SU-DHL-6 (cell line): ENCODE data around the gene COL21A1.

Experiments used
- H2AFZ ChIP-seq: fragments of 200-600 bp; sonication (generic); 2 replicates; pipeline ENCODE4 v1.6.1; 2014; ENCODE audit warnings: low read depth, mild to moderate bottlenecking, moderate library complexity, mixed read lengths, antibody characterized with exemption, low read length; ENCODE audit not compliant: severe bottlenecking
- H3F3A ChIP-seq: fragments of 200-600 bp; shearing (Covaris generic); 2 replicates; pipeline ENCODE4 v1.6.0; 2016; ENCODE audit warnings: antibody characterized with exemption, mild to moderate bottlenecking; ENCODE audit not compliant: insufficient read depth
- H3K27ac ChIP-seq: fragments of 200-600 bp; sonication (generic); 2 replicates; pipeline ENCODE4 v1.5.1; 2016; ENCODE audit warnings: low read depth, mild to moderate bottlenecking, low read length, moderate library complexity, mixed read lengths
- H3K27me3 ChIP-seq: fragments of 200-600 bp; sonication (generic), shearing (Covaris generic); 2 replicates; pipeline ENCODE4 v1.6.0; 2014; ENCODE audit warnings: mild to moderate bottlenecking, low read length
- H3K36me3 ChIP-seq: fragments of 200-600 bp; sonication (generic); 2 replicates; pipeline ENCODE4 v1.6.1; 2014; ENCODE audit warnings: mild to moderate bottlenecking, low read length, mixed read lengths
- H3K4me2 ChIP-seq: fragments of 300-600, 200-600 bp; shearing (Covaris generic), sonication (generic); 2 replicates; pipeline ENCODE4 v1.6.0; 2014; ENCODE audit warnings: low read length, low read depth, mild to moderate bottlenecking; ENCODE audit not compliant: poor library complexity, severe bottlenecking
- H3K4me3 ChIP-seq: fragments of 200-600 bp; sonication (generic); 2 replicates; pipeline ENCODE4 v1.5.1; 2014; ENCODE audit warnings: antibody characterized with exemption, low read length, mild to moderate bottlenecking, mixed read lengths; ENCODE audit not compliant: insufficient read depth, poor library complexity, severe bottlenecking
- H3K79me2 ChIP-seq: fragments of 200-600 bp; sonication (generic); 2 replicates; pipeline ENCODE4 v1.6.1; 2014; ENCODE audit warnings: mild to moderate bottlenecking, low read length, moderate library complexity; ENCODE audit not compliant: insufficient read depth
- H3K9ac ChIP-seq: fragments of 200-600 bp; sonication (generic); 2 replicates; pipeline ENCODE4 v1.7.0; 2014; ENCODE audit warnings: mild to moderate bottlenecking, low read length
- H3K9me2 ChIP-seq: fragments of 200-600 bp; sonication (generic); replicated peaks from 2 replicates; pipeline ENCODE4 v1.6.1; 2014; ENCODE audit warnings: low read length; ENCODE audit not compliant: insufficient read depth
- H3K9me3 ChIP-seq: fragments of 200-600 bp; sonication (generic); 2 replicates; pipeline ENCODE4 v1.6.1; 2014; ENCODE audit warnings: low read length, mixed read lengths; ENCODE audit not compliant: insufficient read depth
- H4K20me1 ChIP-seq: fragments of 200-600 bp; sonication (generic); 2 replicates; pipeline ENCODE4 v1.6.1; 2014; ENCODE audit warnings: low read depth, mild to moderate bottlenecking, antibody characterized with exemption, low read length, moderate library complexity, mixed read lengths
- EZH2phosphoT487 ChIP-seq: fragments of 200-600 bp; sonication (generic), shearing (Covaris generic); conservative IDR thresholded peaks from 2 replicates; pipeline ENCODE4 v1.6.1; 2018; ENCODE audit warnings: mild to moderate bottlenecking, antibody characterized with exemption, low read length, moderate library complexity, mixed read lengths
- TF ChIP-seq, protein P1 (sequence below): fragments of 200-600 bp; sonication (generic); IDR thresholded peaks from one replicate; pipeline ENCODE4 v1.5.1; 2017; ENCODE audit warnings: antibody characterized with exemption, mild to moderate bottlenecking, low read length, moderate library complexity; ENCODE audit not compliant: insufficient read depth, poor library complexity, severe bottlenecking

The COL21A1 gene

DNA sequence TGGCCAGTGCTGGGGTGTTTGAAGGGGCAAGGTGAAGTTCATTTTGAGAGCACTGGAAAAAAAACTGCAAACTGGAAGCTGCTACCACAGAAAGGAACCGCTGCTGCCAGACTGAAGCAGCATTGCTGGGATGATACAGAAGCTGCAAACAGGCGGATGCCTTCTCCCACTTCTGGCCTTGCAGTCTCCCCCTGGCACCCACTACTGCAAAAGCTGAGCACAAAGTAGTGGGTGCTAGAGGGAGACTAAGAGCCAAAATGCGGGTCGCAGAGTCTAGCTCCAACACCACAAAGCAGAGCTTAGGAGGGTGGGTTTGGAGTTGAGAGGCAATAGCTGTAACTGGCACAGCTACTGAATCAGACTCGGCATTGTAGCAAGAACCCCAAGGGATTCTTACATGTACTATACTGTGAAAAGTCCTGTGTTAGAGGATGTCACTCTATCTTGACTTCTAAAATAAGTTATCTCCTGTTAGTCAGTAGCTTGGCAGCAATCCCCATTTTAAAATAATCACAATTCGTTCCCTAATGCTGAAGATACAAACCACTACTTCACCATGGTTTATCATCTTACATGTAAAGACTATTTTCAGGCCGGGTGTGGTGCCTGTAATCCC, 44.0 kb upstream of the COL21A1 start:
- Histone ChIP-seq H3K27me3 (no peaks in the 10 kb centered on the region), H3K9me2 (no peaks in the 10 kb centered on the region), H3K79me2 (no peaks in the 10 kb centered on the region), H3K36me3 (no peaks in the 10 kb centered on the region), H2AFZ (no peak overlapping the region), H4K20me1 (no peaks in the 10 kb centered on the region; the same call in 1 of the 2 replicates), H3K4me2 (no peak overlapping the region), H3K9me3 (no peaks in the 10 kb centered on the region), H3K9ac (no peak overlapping the region), H3K27ac (no peak overlapping the region), H3K4me3 (no peak overlapping the region), H3F3A (no peaks in the 10 kb centered on the region)
- no peak for TF ChIP-seq EZH2phosphoT487
- TF ChIP-seq, protein P1, sequence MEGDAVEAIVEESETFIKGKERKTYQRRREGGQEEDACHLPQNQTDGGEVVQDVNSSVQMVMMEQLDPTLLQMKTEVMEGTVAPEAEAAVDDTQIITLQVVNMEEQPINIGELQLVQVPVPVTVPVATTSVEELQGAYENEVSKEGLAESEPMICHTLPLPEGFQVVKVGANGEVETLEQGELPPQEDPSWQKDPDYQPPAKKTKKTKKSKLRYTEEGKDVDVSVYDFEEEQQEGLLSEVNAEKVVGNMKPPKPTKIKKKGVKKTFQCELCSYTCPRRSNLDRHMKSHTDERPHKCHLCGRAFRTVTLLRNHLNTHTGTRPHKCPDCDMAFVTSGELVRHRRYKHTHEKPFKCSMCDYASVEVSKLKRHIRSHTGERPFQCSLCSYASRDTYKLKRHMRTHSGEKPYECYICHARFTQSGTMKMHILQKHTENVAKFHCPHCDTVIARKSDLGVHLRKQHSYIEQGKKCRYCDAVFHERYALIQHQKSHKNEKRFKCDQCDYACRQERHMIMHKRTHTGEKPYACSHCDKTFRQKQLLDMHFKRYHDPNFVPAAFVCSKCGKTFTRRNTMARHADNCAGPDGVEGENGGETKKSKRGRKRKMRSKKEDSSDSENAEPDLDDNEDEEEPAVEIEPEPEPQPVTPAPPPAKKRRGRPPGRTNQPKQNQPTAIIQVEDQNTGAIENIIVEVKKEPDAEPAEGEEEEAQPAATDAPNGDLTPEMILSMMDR, result no peak

DNA sequence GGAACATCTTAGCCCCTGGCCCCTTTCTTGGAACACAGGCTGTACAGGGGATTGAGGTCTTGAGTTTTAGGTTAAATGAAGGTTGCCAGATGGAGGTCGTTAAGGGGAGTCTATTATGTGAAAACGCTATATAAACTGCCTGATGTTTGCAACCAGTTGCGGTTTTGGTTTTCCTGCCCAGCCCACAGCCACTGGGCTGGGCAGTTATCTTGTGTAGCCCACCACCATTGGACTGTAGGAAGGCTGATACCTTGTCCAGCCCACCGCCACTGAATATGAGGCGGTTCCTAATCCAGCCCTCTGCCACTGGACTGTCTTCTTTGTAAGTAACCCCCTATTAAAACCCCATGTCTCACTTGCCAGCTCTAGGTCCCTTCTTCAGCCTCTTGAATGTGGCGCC, 42.3 kb upstream of the COL21A1 start:
- no peaks in the 10 kb centered on the region for H3K79me2 ChIP-seq
- no peaks in the 10 kb centered on the region for H3K27me3 ChIP-seq
- no peaks in the 10 kb centered on the region for H3F3A ChIP-seq
- no peak overlapping the region for H3K27ac ChIP-seq
- TF ChIP-seq, protein P1, result no peak
- no peak for TF ChIP-seq EZH2phosphoT487
- no peak overlapping the region for H2AFZ ChIP-seq
- no peak overlapping the region for H3K4me3 ChIP-seq
- H3K36me3 ChIP-seq, result no peaks in the 10 kb centered on the region
- no peaks in the 10 kb centered on the region; the same call in 1 of the 2 replicates for H4K20me1 ChIP-seq
- H3K9me3 ChIP-seq, result no peaks in the 10 kb centered on the region
- H3K9ac ChIP-seq, result no peak overlapping the region
- no peak overlapping the region for H3K4me2 ChIP-seq
- no peaks in the 10 kb centered on the region for H3K9me2 ChIP-seq

DNA sequence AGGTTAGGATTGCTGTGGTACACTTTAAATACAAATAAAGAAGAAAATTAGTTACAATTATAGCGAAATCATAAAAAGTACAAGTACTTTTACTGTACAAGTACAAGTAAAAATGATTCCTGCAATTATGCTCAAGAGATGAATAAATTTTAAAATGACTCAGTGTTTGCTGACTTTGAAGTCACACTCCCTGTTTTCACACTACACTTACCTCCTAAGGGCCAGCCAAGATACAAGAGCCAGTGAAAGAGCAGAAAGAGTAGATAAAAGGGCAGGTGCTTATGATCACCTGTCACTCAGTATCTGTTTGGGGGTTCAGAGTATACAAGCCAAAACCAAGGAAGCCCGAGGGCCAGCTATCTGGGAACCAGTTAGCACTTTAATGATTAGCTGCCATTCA, 41.0 kb upstream of the COL21A1 start:
- Histone ChIP-seq H3K9me2 (no peaks in the 10 kb centered on the region), H3K27ac (no peak overlapping the region), H3K4me3 (no peak overlapping the region), H4K20me1 (no peaks in the 10 kb centered on the region; the same call in 1 of the 2 replicates), H3K9ac (no peak overlapping the region), H3K36me3 (no peaks in the 10 kb centered on the region), H3K27me3 (no peaks in the 10 kb centered on the region), H3F3A (no peaks in the 10 kb centered on the region), H3K4me2 (no peak overlapping the region), H3K9me3 (no peaks in the 10 kb centered on the region), H2AFZ (no peak overlapping the region), H3K79me2 (no peaks in the 10 kb centered on the region)
- TF ChIP-seq, protein P1, result no peak
- no peak for TF ChIP-seq EZH2phosphoT487
